HPDE6-E6E7 (cell line): ENCODE data around the gene AXL.

ENCODE experiments used
- DNase-seq: peaks from one replicate; pipeline ENCODE4 v3.0.0; 2011; ENCODE audit warnings: missing footprints; ENCODE audit errors: extremely low spot score

The AXL gene

GRCh38 chr19:41308450-41309179 lies 89.6 kb downstream of the AXL start:
- DNase-seq = no peak

- DNase-seq = no peak
These were observed 90.4 kb downstream of the AXL start for GRCh38 chr19:41309180-41310032.

GRCh38 chr19:41310033-41310831 lies 91.2 kb downstream of the AXL start, which contains the start of gene CCDC97:
Gene CCDC97 (plus strand): TSS chr19:41310172. CDS start chr19:41310311, 139 bp downstream.
- DNase-seq = peak; percentile 90

GRCh38 chr19:41311072-41311471 lies 92.0 kb downstream of the AXL start:
- no peak for DNase-seq
